ENCODE data around the gene FRMD4B.

FRMD4B gene

GRCh38 chr3:69309814-69310213, 76.1 kb downstream of the FRMD4B start:
- Histone ChIP-seq H3F3A (ENCODE audit: insufficient read depth, low read length) (no peaks in the 10 kb centered on the region), H3K4me3 (ENCODE audit: low read depth, low read length, poor library complexity, severe bottlenecking) (no peak overlapping the region), H3K9me3 (ENCODE audit: low read length) (peaks cover 4% of the 10 kb centered on the region; the same call in 1 of the 2 replicates), H3K79me2 (ENCODE audit: insufficient read depth, low read length) (no peaks in the 10 kb centered on the region), H3K4me1 (ENCODE audit: insufficient read depth, low read length, severe bottlenecking) (no peaks in the 10 kb centered on the region), H3K27ac (ENCODE audit: low read depth, low read length, poor library complexity, severe bottlenecking) (no peak overlapping the region), H3K27me3 (ENCODE audit: insufficient read depth, low read length) (no peaks in the 10 kb centered on the region), H3K36me3 (ENCODE audit: insufficient read depth, low read length) (no peaks in the 10 kb centered on the region; the same call in 1 of the 2 replicates), H2AFZ (ENCODE audit: low read length) (no peak overlapping the region), H3K9me2 (ENCODE audit: low read depth, low read length) (no peaks in the 10 kb centered on the region), H3K9ac (ENCODE audit: low read length) (no peak overlapping the region), H4K20me1 (ENCODE audit: insufficient read depth, low read length) (no peaks in the 10 kb centered on the region), H3K4me2 (ENCODE audit: low read length) (no peak overlapping the region)
- TF ChIP-seq EZH2 (IDR thresholded peaks at IDR 0.05; ENCODE audit: borderline replicate concordance, low read length) = no peak
- peak; percentile 33; the same call in 1 of the 2 replicates for TF ChIP-seq CTCF (IDR thresholded peaks at IDR 0.05; ENCODE audit: low read length)

DNA sequence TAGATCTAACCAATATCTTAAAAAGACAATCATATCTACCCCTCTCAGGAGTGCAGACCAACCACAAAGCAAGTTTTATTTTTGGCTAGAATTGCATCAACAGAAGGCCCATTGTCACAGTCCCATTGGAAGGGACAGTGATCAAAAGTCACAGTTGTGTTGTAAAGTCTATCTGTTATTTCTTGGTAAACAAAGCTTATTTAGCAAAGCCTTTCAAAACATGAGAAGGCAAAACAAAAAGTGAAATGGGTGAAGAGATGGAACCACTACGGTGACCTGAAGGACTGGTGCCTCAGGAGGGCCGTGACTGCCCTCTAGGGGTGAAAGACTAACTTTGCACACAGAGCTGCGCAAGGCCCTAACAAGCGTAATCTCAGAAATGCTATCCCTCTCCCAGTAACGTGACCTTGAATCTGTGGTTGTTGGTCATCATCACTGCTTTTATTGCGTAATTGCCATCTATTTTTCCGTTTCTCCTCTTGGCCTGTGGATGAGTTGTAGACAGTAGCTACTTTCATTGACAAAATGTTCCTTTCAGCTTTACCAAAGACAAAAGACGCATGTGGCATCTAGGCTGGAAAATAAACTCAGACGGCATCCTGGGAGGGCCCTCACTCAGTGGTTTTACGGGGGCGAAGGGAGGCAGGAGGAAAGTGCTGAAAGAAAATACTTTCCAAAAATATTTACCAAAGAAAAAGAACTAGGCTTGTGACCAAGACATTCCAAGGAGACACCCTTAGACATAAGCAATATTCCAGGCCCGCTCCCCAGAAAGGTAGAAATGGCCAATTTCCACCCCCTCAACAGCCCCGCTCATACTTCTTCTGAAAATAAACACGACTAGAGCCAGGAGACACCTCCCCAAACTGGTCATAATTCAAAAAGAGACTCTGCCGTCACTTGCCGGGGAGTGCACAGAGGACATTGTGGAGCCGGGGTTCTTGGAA, 79.4 kb downstream of the FRMD4B start:
- Histone ChIP-seq H3F3A (ENCODE audit: insufficient read depth, low read length) (no peaks in the 10 kb centered on the region), H3K4me3 (ENCODE audit: low read depth, low read length, poor library complexity, severe bottlenecking) (no peak overlapping the region), H2AFZ (ENCODE audit: low read length) (no peak overlapping the region), H3K27me3 (ENCODE audit: insufficient read depth, low read length) (no peaks in the 10 kb centered on the region), H3K4me2 (ENCODE audit: low read length) (no peak overlapping the region), H3K9ac (ENCODE audit: low read length) (no peak overlapping the region), H3K27ac (ENCODE audit: low read depth, low read length, poor library complexity, severe bottlenecking) (no peak overlapping the region), H3K36me3 (ENCODE audit: insufficient read depth, low read length) (no peaks in the 10 kb centered on the region; the same call in 1 of the 2 replicates), H4K20me1 (ENCODE audit: insufficient read depth, low read length) (no peaks in the 10 kb centered on the region), H3K9me2 (ENCODE audit: low read depth, low read length) (no peaks in the 10 kb centered on the region), H3K79me2 (ENCODE audit: insufficient read depth, low read length) (no peaks in the 10 kb centered on the region), H3K9me3 (ENCODE audit: low read length) (peaks cover 4% of the 10 kb centered on the region; the same call in 1 of the 2 replicates), H3K4me1 (ENCODE audit: insufficient read depth, low read length, severe bottlenecking) (no peaks in the 10 kb centered on the region)
- TF ChIP-seq EZH2 (IDR thresholded peaks at IDR 0.05; ENCODE audit: borderline replicate concordance, low read length) (no peak), CTCF (IDR thresholded peaks at IDR 0.05; ENCODE audit: low read length) (peak; percentile 88)

GRCh38 chr3:69305011-69305410, 80.9 kb downstream of the FRMD4B start:
- no peaks in the 10 kb centered on the region; the same call in 1 of the 2 replicates for H3K36me3 ChIP-seq (ENCODE audit: insufficient read depth, low read length)
- no peak for TF ChIP-seq CTCF (IDR thresholded peaks at IDR 0.05; ENCODE audit: low read length)
- no peak for TF ChIP-seq EZH2 (IDR thresholded peaks at IDR 0.05; ENCODE audit: borderline replicate concordance, low read length)

More at GRCh38 chr3:69305011-69305410, 80.9 kb downstream of the FRMD4B start:
- no peaks in the 10 kb centered on the region for H4K20me1 ChIP-seq (ENCODE audit: insufficient read depth, low read length)
- no peak overlapping the region for H2AFZ ChIP-seq (ENCODE audit: low read length)
- peaks cover 4% of the 10 kb centered on the region; the same call in 1 of the 2 replicates for H3K9me3 ChIP-seq (ENCODE audit: low read length)
- H3K9ac ChIP-seq (ENCODE audit: low read length) = no peak overlapping the region
- no peak overlapping the region for H3K4me2 ChIP-seq (ENCODE audit: low read length)
- H3K4me1 ChIP-seq (ENCODE audit: insufficient read depth, low read length, severe bottlenecking) = no peaks in the 10 kb centered on the region
- H3K79me2 ChIP-seq (ENCODE audit: insufficient read depth, low read length) = no peaks in the 10 kb centered on the region
- no peak overlapping the region for H3K27ac ChIP-seq (ENCODE audit: low read depth, low read length, poor library complexity, severe bottlenecking)
- no peaks in the 10 kb centered on the region for H3F3A ChIP-seq (ENCODE audit: insufficient read depth, low read length)
- H3K27me3 ChIP-seq (ENCODE audit: insufficient read depth, low read length) = no peaks in the 10 kb centered on the region
- no peak overlapping the region for H3K4me3 ChIP-seq (ENCODE audit: low read depth, low read length, poor library complexity, severe bottlenecking)
- no peaks in the 10 kb centered on the region for H3K9me2 ChIP-seq (ENCODE audit: low read depth, low read length)

All from OCI-LY1 (cell line).